Thyroid gland (tissue), 4 donors: ENCODE results near the gene PGBD5.

Experiments
- POLR2A ChIP-seq, 2 donors: fragments of 450-650 bp; IDR thresholded peaks; one replicate each; pipeline ENCODE4 v1.6.1; 2017; ENCODE audit warnings: antibody characterized with exemption in 2 of 2, mild to moderate bottlenecking in 2 of 2, moderate library complexity in 1 of 2
- TF ChIP-seq, protein P1 (sequence below), 6 experiments: fragments of 200-600 bp in 3 of 6; fragments of 450-650 bp in 3 of 6; sonication (generic) in 3 of 6; IDR thresholded peaks; one replicate each; pipeline ENCODE4 v1.5.1; 2016 to 2019; ENCODE audit warnings: antibody characterized with exemption in 6 of 6, mild to moderate bottlenecking in 2 of 6, inconsistent platforms in 1 of 6, moderate library complexity in 1 of 6

GRCh38 chr1:230395932-230396331, 30.2 kb downstream of the PGBD5 start:
- TF ChIP-seq, protein P1, sequence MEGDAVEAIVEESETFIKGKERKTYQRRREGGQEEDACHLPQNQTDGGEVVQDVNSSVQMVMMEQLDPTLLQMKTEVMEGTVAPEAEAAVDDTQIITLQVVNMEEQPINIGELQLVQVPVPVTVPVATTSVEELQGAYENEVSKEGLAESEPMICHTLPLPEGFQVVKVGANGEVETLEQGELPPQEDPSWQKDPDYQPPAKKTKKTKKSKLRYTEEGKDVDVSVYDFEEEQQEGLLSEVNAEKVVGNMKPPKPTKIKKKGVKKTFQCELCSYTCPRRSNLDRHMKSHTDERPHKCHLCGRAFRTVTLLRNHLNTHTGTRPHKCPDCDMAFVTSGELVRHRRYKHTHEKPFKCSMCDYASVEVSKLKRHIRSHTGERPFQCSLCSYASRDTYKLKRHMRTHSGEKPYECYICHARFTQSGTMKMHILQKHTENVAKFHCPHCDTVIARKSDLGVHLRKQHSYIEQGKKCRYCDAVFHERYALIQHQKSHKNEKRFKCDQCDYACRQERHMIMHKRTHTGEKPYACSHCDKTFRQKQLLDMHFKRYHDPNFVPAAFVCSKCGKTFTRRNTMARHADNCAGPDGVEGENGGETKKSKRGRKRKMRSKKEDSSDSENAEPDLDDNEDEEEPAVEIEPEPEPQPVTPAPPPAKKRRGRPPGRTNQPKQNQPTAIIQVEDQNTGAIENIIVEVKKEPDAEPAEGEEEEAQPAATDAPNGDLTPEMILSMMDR (IDR thresholded peaks at IDR 0.05) = no peak
- no peak for TF ChIP-seq POLR2A (IDR thresholded peaks at IDR 0.05)
